ENCODE measurements around the gene EPHB2. TPM values are rescaled to one million over a fixed set of nuclear protein-coding genes. Genes with fewer than 3 reads are reported as not detected.

The EPHB2 gene
- total and polyA plus RNA-seq, 2 of the 13 experiments (the other 11 are each of a cell fraction or from before 2014, with no cell fraction given) = 0.03 to 0.11 TPM

DNA sequence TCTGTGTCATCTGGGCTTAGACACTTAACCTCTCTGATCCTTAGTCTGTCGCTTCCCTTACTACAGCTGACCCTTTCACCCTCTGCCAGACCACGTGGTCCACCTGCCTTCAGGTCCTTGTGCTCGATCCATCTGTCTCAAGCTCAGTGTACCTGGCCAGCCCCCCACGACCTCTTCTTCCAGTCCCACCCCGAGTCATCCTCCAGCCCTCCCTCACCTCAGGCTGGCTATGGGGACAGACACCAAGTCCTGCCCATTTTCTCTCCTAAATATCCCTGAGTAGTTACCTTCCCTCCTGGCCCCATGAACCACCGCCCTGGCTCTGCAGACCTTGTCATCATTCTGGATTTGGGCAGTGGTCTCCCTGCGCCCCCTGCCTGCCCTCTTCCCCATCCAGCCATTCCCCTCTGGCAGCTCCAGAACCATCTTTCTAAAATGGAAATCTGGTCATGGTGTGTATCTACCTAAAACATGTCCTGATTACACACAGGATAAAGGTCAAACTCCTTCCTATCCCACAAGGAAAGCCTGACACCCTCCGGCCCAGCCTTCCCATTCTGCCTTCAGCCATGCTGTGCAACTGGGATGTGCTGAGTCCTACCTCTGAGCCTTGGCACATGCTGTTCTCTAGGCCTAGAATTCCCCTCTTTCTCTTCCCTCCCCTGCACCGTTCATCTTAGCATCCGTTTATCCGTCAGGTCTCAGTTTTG is 107.6 kb downstream of the EPHB2 start (continued):
- TF ChIP-seq TBX2 (CRISPR knock-in tag; IDR thresholded peaks at IDR 0.05; ENCODE audit: borderline replicate concordance) = no peak

DNA sequence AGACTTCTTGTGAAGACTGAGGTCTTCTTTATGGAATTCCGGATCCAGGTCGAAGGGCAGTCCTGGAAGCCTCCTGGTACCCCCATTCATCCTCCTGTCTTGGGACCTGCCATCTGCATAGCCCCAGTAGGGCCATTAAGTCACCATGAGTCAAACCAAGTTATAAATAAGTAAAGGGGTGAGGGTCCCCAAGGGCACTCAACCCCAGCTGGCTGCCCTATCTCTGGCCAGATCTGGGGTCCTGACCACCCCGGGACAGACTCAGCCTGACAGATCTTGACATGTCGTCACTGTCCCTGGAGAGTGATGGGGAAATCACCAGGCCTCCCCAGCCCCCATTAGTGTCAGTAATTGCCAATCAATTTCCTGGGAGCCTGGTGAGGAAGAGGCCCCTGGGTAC is 108.7 kb downstream of the EPHB2 start:
- ATAC-seq = no peak
- BruUV-seq (replicated peaks) = no TSS peak
- Histone ChIP-seq H3K36me3 (replicated peaks in 1 of 2; ENCODE audit: control insufficient read depth in 1 of 2, insufficient read depth in 2 of 2, low read length in 2 of 2) (no peaks in the 10 kb centered on the region), H3K27ac (ENCODE audit: extremely low read length, insufficient read depth, low read length) (no peak overlapping the region), H3K4me1 (ENCODE audit: insufficient read depth, low read length) (0 out of 2 replicates have a peak, but pooled peaks cover 7% of the 10 kb centered on the region), H4K20me1 (ENCODE audit: insufficient read depth, low read length) (no peaks in the 10 kb centered on the region), H3K9ac (ENCODE audit: insufficient read depth, low read depth, low read length) (no peak overlapping the region), H3K27me3 (ENCODE audit: control insufficient read depth in 1 of 2, insufficient read depth in 2 of 2, low read length in 2 of 2) (no peaks in the 10 kb centered on the region; a peak in 1 of 5 replicates), H3K9me3 (ENCODE audit: low read length) (no peaks in the 10 kb centered on the region), H3K79me2 (ENCODE audit: insufficient read depth, low read length) (no peaks in the 10 kb centered on the region), H2AFZ (ENCODE audit: low read length) (no peak overlapping the region), H3K4me3 (replicated peaks in 1 of 3; ENCODE audit: insufficient read depth in 1 of 3, low read depth in 2 of 3, low read length in 3 of 3) (no peak overlapping the region), H3K4me2 (ENCODE audit: low read depth, low read length) (no peak overlapping the region)
- WGBS (ENCODE audit: low lambda C conversion rate) = 20% methylated on average over 3 of the region's 4 CpGs
- ChIA-PET POLR2A (no interaction called here), CTCF (ENCODE audit: low intra/inter-chr PET ratio, low total read pairs) (no interaction called here)
- FAIRE-seq = no peak
- DNase-seq (ENCODE audit: low spot score) = no peak
- TF ChIP-seq, protein P1, sequence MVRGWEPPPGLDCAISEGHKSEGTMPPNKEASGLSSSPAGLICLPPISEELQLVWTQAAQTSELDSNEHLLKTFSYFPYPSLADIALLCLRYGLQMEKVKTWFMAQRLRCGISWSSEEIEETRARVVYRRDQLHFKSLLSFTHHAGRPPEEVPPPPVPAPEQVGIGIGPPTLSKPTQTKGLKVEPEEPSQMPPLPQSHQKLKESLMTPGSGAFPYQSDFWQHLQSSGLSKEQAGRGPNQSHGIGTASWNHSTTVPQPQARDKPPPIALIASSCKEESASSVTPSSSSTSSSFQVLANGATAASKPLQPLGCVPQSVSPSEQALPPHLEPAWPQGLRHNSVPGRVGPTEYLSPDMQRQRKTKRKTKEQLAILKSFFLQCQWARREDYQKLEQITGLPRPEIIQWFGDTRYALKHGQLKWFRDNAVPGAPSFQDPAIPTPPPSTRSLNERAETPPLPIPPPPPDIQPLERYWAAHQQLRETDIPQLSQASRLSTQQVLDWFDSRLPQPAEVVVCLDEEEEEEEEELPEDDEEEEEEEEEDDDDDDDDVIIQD (CRISPR knock-in tag; IDR thresholded peaks at IDR 0.05; ENCODE audit: low read depth) = no peak
- TF ChIP-seq RNF2 (conservative IDR thresholded peaks at IDR 0.05; ENCODE audit: low read depth) (no peak), HMG20B (CRISPR knock-in tag; conservative IDR thresholded peaks at IDR 0.05) (no peak), ZFP37 (CRISPR knock-in tag; IDR thresholded peaks at IDR 0.05; ENCODE audit: borderline replicate concordance) (no peak), ZNF121 (CRISPR knock-in tag; IDR thresholded peaks at IDR 0.05) (no peak), HMG20A (CRISPR knock-in tag; IDR thresholded peaks at IDR 0.05; ENCODE audit: borderline replicate concordance) (no peak), NCOR1 (IDR thresholded peaks at IDR 0.05; ENCODE audit: borderline replicate concordance, low read length) (no peak), PAWR (CRISPR knock-in tag; IDR thresholded peaks at IDR 0.05; ENCODE audit: borderline replicate concordance) (no peak), ZNF33A (CRISPR knock-in tag; IDR thresholded peaks at IDR 0.05; ENCODE audit: borderline replicate concordance) (no peak), ZNF777 (CRISPR knock-in tag; IDR thresholded peaks at IDR 0.05) (no peak), BHLHE40 (IDR thresholded peaks at IDR 0.05; ENCODE audit: low read length) (no peak), MED1 (CRISPR knock-in tag; IDR thresholded peaks at IDR 0.05) (no peak), ZSCAN20 (CRISPR knock-in tag; IDR thresholded peaks at IDR 0.05; ENCODE audit: borderline replicate concordance) (no peak)
- TF ChIP-seq, protein P2, sequence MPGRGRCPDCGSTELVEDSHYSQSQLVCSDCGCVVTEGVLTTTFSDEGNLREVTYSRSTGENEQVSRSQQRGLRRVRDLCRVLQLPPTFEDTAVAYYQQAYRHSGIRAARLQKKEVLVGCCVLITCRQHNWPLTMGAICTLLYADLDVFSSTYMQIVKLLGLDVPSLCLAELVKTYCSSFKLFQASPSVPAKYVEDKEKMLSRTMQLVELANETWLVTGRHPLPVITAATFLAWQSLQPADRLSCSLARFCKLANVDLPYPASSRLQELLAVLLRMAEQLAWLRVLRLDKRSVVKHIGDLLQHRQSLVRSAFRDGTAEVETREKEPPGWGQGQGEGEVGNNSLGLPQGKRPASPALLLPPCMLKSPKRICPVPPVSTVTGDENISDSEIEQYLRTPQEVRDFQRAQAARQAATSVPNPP (CRISPR knock-in tag; IDR thresholded peaks at IDR 0.05) = no peak
- TF ChIP-seq, protein P3, sequence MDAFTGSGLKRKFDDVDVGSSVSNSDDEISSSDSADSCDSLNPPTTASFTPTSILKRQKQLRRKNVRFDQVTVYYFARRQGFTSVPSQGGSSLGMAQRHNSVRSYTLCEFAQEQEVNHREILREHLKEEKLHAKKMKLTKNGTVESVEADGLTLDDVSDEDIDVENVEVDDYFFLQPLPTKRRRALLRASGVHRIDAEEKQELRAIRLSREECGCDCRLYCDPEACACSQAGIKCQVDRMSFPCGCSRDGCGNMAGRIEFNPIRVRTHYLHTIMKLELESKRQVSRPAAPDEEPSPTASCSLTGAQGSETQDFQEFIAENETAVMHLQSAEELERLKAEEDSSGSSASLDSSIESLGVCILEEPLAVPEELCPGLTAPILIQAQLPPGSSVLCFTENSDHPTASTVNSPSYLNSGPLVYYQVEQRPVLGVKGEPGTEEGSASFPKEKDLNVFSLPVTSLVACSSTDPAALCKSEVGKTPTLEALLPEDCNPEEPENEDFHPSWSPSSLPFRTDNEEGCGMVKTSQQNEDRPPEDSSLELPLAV (CRISPR knock-in tag; conservative IDR thresholded peaks at IDR 0.05; ENCODE audit: low read depth) = no peak
- TF ChIP-seq, protein P4, sequence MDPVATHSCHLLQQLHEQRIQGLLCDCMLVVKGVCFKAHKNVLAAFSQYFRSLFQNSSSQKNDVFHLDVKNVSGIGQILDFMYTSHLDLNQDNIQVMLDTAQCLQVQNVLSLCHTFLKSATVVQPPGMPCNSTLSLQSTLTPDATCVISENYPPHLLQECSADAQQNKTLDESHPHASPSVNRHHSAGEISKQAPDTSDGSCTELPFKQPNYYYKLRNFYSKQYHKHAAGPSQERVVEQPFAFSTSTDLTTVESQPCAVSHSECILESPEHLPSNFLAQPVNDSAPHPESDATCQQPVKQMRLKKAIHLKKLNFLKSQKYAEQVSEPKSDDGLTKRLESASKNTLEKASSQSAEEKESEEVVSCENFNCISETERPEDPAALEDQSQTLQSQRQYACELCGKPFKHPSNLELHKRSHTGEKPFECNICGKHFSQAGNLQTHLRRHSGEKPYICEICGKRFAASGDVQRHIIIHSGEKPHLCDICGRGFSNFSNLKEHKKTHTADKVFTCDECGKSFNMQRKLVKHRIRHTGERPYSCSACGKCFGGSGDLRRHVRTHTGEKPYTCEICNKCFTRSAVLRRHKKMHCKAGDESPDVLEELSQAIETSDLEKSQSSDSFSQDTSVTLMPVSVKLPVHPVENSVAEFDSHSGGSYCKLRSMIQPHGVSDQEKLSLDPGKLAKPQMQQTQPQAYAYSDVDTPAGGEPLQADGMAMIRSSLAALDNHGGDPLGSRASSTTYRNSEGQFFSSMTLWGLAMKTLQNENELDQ (CRISPR knock-in tag; IDR thresholded peaks at IDR 0.05; ENCODE audit: borderline replicate concordance) = no peak
- intact Hi-C loops (cut with micrococcal nuclease; ENCODE audit: unreplicated experiment) = no loop called here
- in situ Hi-C loops (cut with HindIII; ENCODE audit: extremely low pct_ligation_motif_present, low pct_unique_long_range_greater_than_20kb) = no loop called here

All from HepG2 (cell line).